K562 (cell line): ENCODE measurements around the gene SLX4IP. TPM values are rescaled to one million over a fixed set of nuclear protein-coding genes. Genes with fewer than 3 reads are reported as not detected.

Experiments
- ATAC-seq: fragments of 200-7000 bp; cut with Tn5 transposase; 3 replicates; pipeline ENCODE4 v1.9.1; 2020; ENCODE audit warnings: moderate library complexity
- BruUV-seq: library from RNA; stranded (reverse); fragments of 400-500 nt; replicated peaks from 2 replicates; lab custom pipeline; 2021; lab: Mats Ljungman, UMichigan
- CTCF ChIA-PET: fragments of 300-600 bp; formaldehyde crosslinking; extraction: SDS; loops from one replicate; lab custom pipeline; 2021; ENCODE audit warnings: low intra/inter-chr PET ratio; lab: Yijun Ruan, JAX
- POLR2A ChIA-PET: fragments of 300-600, 350-650 bp; sonication (Branson Sonifier 250); formaldehyde crosslinking; extraction: SDS; loops from one replicate; lab custom pipeline; 2021; ENCODE audit warnings: antibody characterized with exemption, inconsistent platforms; lab: Yijun Ruan, JAX
- DNase-seq, 4 experiments: peaks; one replicate each; pipeline versions ENCODE4 v3.0.0 to v3.0.0-alpha.2; 2011 to 2018; ENCODE audit warnings: low spot score in 3 of 4, mixed read lengths in 3 of 4; ENCODE audit errors: extremely low read depth in 1 of 4
- FAIRE-seq: peaks from 2 replicates; lab custom pipeline; 2011; peaks lifted over from hg19 to GRCh38; lab: Jason Lieb, UNC
- H2AFZ ChIP-seq: 2 replicates; pipeline ENCODE4 v1.6.0; 2011; ENCODE audit warnings: low read depth, low read length, control low read depth, inconsistent platforms
- H3K27ac ChIP-seq: fragments of 200-600 bp; 3 replicates; pipeline ENCODE4 v1.8.0; 2011; ENCODE audit warnings: low read depth, mild to moderate bottlenecking, control low read depth, inconsistent platforms, low read length, moderate library complexity, mixed read lengths; ENCODE audit errors: extremely low read depth
- H3K27me3 ChIP-seq, 2 experiments: fragments of 300-600 bp in 1 of 2; 2 replicates in 1 of 2; 3 replicates in 1 of 2; pipeline versions ENCODE4 v1.6.0 to v1.8.0; 2011; ENCODE audit warnings: inconsistent platforms in 2 of 2, low read length in 2 of 2, mild to moderate bottlenecking in 1 of 2, mixed read lengths in 1 of 2, moderate library complexity in 1 of 2; ENCODE audit not compliant: control insufficient read depth in 2 of 2, insufficient read depth in 2 of 2
- H3K36me3 ChIP-seq: fragments of 300-600 bp; 3 replicates; pipeline ENCODE4 v1.8.0; 2011; ENCODE audit warnings: mild to moderate bottlenecking, low read length, inconsistent platforms; ENCODE audit not compliant: control insufficient read depth, insufficient read depth
- H3K4me1 ChIP-seq, 2 experiments: fragments of 200-600 bp in 1 of 2; replicated peaks in 1 of 2; 2 replicates in 1 of 2; 3 replicates in 1 of 2; pipeline versions ENCODE4 v1.5.1 to v1.8.0; 2011; ENCODE audit warnings: inconsistent platforms in 2 of 2, low read length in 2 of 2, mild to moderate bottlenecking in 1 of 2, mixed read lengths in 1 of 2, moderate library complexity in 1 of 2; ENCODE audit not compliant: control insufficient read depth in 2 of 2, insufficient read depth in 2 of 2
- H3K4me2 ChIP-seq: 2 replicates; pipeline ENCODE4 v1.6.1; 2011; ENCODE audit warnings: low read length, control low read depth, inconsistent platforms, mixed read lengths; ENCODE audit not compliant: insufficient read depth
- H3K4me3 ChIP-seq: fragments of 200-600 bp; sonication (generic), shearing (Covaris generic); 2 replicates; pipeline ENCODE4 v1.5.1; 2016; ENCODE audit warnings: control low read depth, inconsistent platforms
- H3K79me2 ChIP-seq: fragments of 200-600 bp; 3 replicates; pipeline ENCODE4 v1.8.0; 2011; ENCODE audit warnings: low read length, inconsistent platforms; ENCODE audit not compliant: control insufficient read depth, insufficient read depth
- H3K9ac ChIP-seq, 2 experiments: 2 replicates each; pipeline versions ENCODE4 v1.6.0 to v1.6.1; 2011; ENCODE audit warnings: low read depth in 2 of 2, low read length in 2 of 2, control low read depth in 1 of 2, inconsistent platforms in 1 of 2, mild to moderate bottlenecking in 1 of 2, mixed read lengths in 1 of 2; ENCODE audit not compliant: insufficient read depth in 1 of 2
- H3K9me1 ChIP-seq: one replicate; pipeline ENCODE4 v1.6.0; 2011; ENCODE audit warnings: inconsistent platforms, mild to moderate bottlenecking, low read length, moderate library complexity; ENCODE audit not compliant: control insufficient read depth, insufficient read depth
- H3K9me3 ChIP-seq: replicated peaks from 2 replicates; pipeline ENCODE4 v1.5.1; 2011; ENCODE audit warnings: low read depth, low read length, inconsistent platforms; ENCODE audit not compliant: control insufficient read depth, insufficient read depth
- H4K20me1 ChIP-seq: replicated peaks from 2 replicates; pipeline ENCODE4 v1.6.1; 2011; ENCODE audit warnings: low read length, inconsistent platforms, mixed read lengths; ENCODE audit not compliant: control insufficient read depth, insufficient read depth
- CEBPG ChIP-seq, 3 experiments: fragments of 200-800 bp in 1 of 3; sonication (Bioruptor generic) in 1 of 3; sonication (generic) in 1 of 3; formaldehyde crosslinking in 1 of 3; IDR thresholded peaks in 2 of 3; conservative IDR thresholded peaks in 1 of 3; 2 replicates each; pipeline versions ENCODE4 v1.6.1 to v1.8.0; 2016 to 2022; ENCODE audit warnings: missing compliant biosample characterization in 2 of 3, missing genetic modification characterization in 2 of 3, mild to moderate bottlenecking in 1 of 3, missing genetic modification reagents in 1 of 3
- ETV6 ChIP-seq, 3 experiments: fragments of 150-350 bp in 1 of 3; sonication (generic) in 1 of 3; formaldehyde crosslinking in 1 of 3; IDR thresholded peaks; 2 replicates each; pipeline versions ENCODE4 v1.6.1 to v1.8.0; 2014 to 2022; ENCODE audit warnings: borderline replicate concordance in 2 of 3, low read depth in 2 of 3, antibody characterized with exemption in 1 of 3, low read length in 1 of 3, mild to moderate bottlenecking in 1 of 3, missing genetic modification reagents in 1 of 3
- HNRNPLL ChIP-seq: fragments of 200-400 bp; formaldehyde crosslinking; IDR thresholded peaks from 2 replicates; pipeline ENCODE4 v1.6.1; 2017; ENCODE audit warnings: low read length, low read depth, mild to moderate bottlenecking; ENCODE audit not compliant: poor library complexity, severe bottlenecking
- JUN ChIP-seq, 2 experiments: sonication (generic) in 1 of 2; formaldehyde crosslinking in 1 of 2; IDR thresholded peaks; 2 replicates each; pipeline versions ENCODE4 v1.6.1 to v1.8.0; 2012 to 2022; ENCODE audit warnings: borderline replicate concordance in 2 of 2, mild to moderate bottlenecking in 2 of 2, improper control_type of control experiment in 1 of 2, low read depth in 1 of 2, low read length in 1 of 2, missing genetic modification reagents in 1 of 2
- NR3C1 ChIP-seq: sonication (generic); formaldehyde crosslinking; IDR thresholded peaks from 2 replicates; pipeline ENCODE4 v1.8.1; 2022; ENCODE audit warnings: missing genetic modification reagents
- SMAD1 ChIP-seq: fragments of 150-350 bp; IDR thresholded peaks from 2 replicates; pipeline ENCODE4 v1.6.1; 2014; ENCODE audit warnings: low read length, low read depth; ENCODE audit not compliant: partially characterized antibody
- SRSF7 ChIP-seq: fragments of 200-400 bp; formaldehyde crosslinking; optimal IDR thresholded peaks from 2 replicates; pipeline ENCODE3; 2017; ENCODE audit warnings: mild to moderate bottlenecking, low read depth, low read length
- STAT6 ChIP-seq: sonication (generic); formaldehyde crosslinking; IDR thresholded peaks from 2 replicates; pipeline ENCODE4 v1.8.1; 2023; ENCODE audit warnings: mild to moderate bottlenecking, missing genetic modification reagents
- TAF7 ChIP-seq: fragments of 450-650 bp; IDR thresholded peaks from 2 replicates; pipeline ENCODE4 v1.6.1; 2016; ENCODE audit warnings: missing genetic modification characterization, missing compliant biosample characterization
- TEAD4 ChIP-seq, 2 experiments: sonication (generic) in 1 of 2; formaldehyde crosslinking in 1 of 2; IDR thresholded peaks; 2 replicates each; pipeline versions ENCODE4 v1.6.1 to v1.8.0; 2012 to 2022; ENCODE audit warnings: borderline replicate concordance in 1 of 2, inconsistent platforms in 1 of 2, low read length in 1 of 2, mild to moderate bottlenecking in 1 of 2, missing genetic modification reagents in 1 of 2
- THRAP3 ChIP-seq: fragments of 450-650 bp; IDR thresholded peaks from 2 replicates; pipeline ENCODE4 v1.6.1; 2016; ENCODE audit warnings: mild to moderate bottlenecking, inconsistent platforms, borderline replicate concordance
- WGBS: fragments of 100-300 bp; shearing (Covaris generic); methylation state at CpG from one replicate; pipeline ENCODE4 v1.1.6; 2016; ENCODE audit warnings: low coverage, mixed read lengths; ENCODE audit not compliant: insufficient coverage; ENCODE audit errors: missing lambda C conversion rate; 5-methylcytosine and 5-hydroxymethylcytosine counted together
- in situ Hi-C: fragments of 300-500 bp; cut with MboI; formaldehyde crosslinking; loops from 4 replicates; pipeline ENCODE4 v1.15.0; 2018; ENCODE audit warnings: inconsistent platforms, mixed read lengths
- intact Hi-C: fragments of 100-400 bp; cut with micrococcal nuclease; formaldehyde crosslinking; loops from 2 replicates; pipeline ENCODE4 v1.14.2; 2022
- polyA plus RNA-seq, 8 experiments: library from polyadenylated mRNA; depleted of rRNA in 4 of 8; stranded (reverse) in 5 of 8; unstranded in 3 of 8; fragments of >200 nt; fragmentation: Nextera tagmentation in 2 of 8; fragmentation: Illumina TruSeq in 1 of 8; extraction: Ambion mirVana in 2 of 8; extraction: Trizol in 1 of 8; gene quantifications; 2 replicates each; pipeline versions ENCODE4 v1.2.1 to v1.2.3, GENCODE V29; 2011 to 2014; ENCODE audit warnings: inconsistent platforms in 1 of 8, missing spikeins in 1 of 8
- total RNA-seq, 7 experiments: library from RNA; depleted of rRNA in 6 of 7; stranded (reverse); fragments of >200 nt in 6 of 7; fragmentation: Illumina TruSeq in 2 of 7; extraction: Trizol in 2 of 7; gene quantifications; 2 replicates each; pipeline versions ENCODE4 v1.2.1 to v1.2.3, GENCODE V29; 2011 to 2021; ENCODE audit warnings: low replicate concordance in 1 of 7

The SLX4IP gene
- total and polyA plus RNA-seq, 9 of the 15 experiments (the other 6 are each of a cell fraction or from before 2014, with no cell fraction given) = 1.5 to 5.9 (median 3.5) TPM

- Histone ChIP-seq H3K9me1 (no peaks in the 10 kb centered on the region), H3K9me3 (no peaks in the 10 kb centered on the region), H2AFZ (no peak overlapping the region), H3K4me3 (no peak overlapping the region), H3K27ac (no peak overlapping the region), H3K9ac (no peak overlapping the region), H3K79me2 (peaks cover 19% of the 10 kb centered on the region), H3K4me2 (no peak overlapping the region), H3K36me3 (no peaks in the 10 kb centered on the region), H4K20me1 (no peaks in the 10 kb centered on the region), H3K27me3 (no peaks in the 10 kb centered on the region), H3K4me1 (peaks cover 0 to 6% of the 10 kb centered on the region in 2 experiments; a peak in 3 of 5 replicates)
- no peak for DNase-seq
- ChIA-PET CTCF (no interaction called here), POLR2A (interaction anchor here (1.1 kb wide), 2 partner anchors 9 to 10 kb away, joined by 3 read pairs; partner anchors contain the start of genes MKKS and SLX4IP)
- BruUV-seq = no TSS peak
- no peak for FAIRE-seq
- intact Hi-C loops = no loop called here
- in situ Hi-C loops = no loop called here
- WGBS = 15% methylated on average over 1 of the region's 2 CpGs
- no peak for TF ChIP-seq TAF7
- ATAC-seq = no peak
Measured at GRCh38 chr20:10443936-10444335, 8.8 kb downstream of the SLX4IP start.

DNA sequence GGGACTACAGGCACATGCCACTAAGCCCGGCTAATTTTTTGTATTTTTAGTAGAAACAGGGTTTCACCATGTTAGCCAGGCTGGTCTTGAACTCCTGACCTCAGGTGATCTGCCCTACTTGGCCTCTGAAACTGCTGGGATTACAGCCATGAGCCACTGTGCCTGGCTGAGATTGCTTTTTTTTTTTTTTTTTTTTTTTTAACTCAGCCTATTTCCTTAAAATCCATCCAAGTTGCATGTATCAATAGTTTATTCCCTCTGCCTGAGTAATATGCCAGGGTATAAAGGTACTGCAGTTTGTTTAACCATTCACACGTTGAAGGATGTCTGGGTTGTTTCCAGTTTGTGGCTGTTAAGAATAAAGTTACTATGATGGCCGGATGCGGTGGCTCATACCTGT lies 10.7 kb downstream of the SLX4IP start:
- Histone ChIP-seq H3K4me2 (no peak overlapping the region), H3K36me3 (no peaks in the 10 kb centered on the region), H3K9me1 (no peaks in the 10 kb centered on the region), H3K9ac (no peak overlapping the region), H2AFZ (no peak overlapping the region), H4K20me1 (no peaks in the 10 kb centered on the region), H3K4me1 (peaks cover 0 to 12% of the 10 kb centered on the region in 2 experiments; a peak in 3 of 5 replicates), H3K4me3 (no peak overlapping the region), H3K79me2 (peaks cover 22% of the 10 kb centered on the region), H3K9me3 (no peaks in the 10 kb centered on the region), H3K27me3 (no peaks in the 10 kb centered on the region), H3K27ac (no peak overlapping the region)
- intact Hi-C loops = no loop called here
- CTCF ChIA-PET = no interaction called here
- POLR2A ChIA-PET = no interaction called here
- DNase-seq (no peak), FAIRE-seq (no peak), ATAC-seq (no peak)
- in situ Hi-C loops = no loop called here
- 94% methylated on average over 4 of the region's 4 CpGs for WGBS
- BruUV-seq = no TSS peak
- TF ChIP-seq THRAP3 (no peak), JUN (IDR thresholded peaks at IDR 0.05; ENCODE audit: borderline replicate concordance, low read depth, low read length) (no peak), JUN (CRISPR knock-in tag; IDR thresholded peaks at IDR 0.05; ENCODE audit: borderline replicate concordance) (no peak), SRSF7 (no peak), STAT6 (CRISPR knock-in tag) (no peak), HNRNPLL (no peak), SMAD1 (no peak), NR3C1 (CRISPR knock-in tag) (no peak), TEAD4 (IDR thresholded peaks at IDR 0.05; ENCODE audit: low read length) (no peak), TEAD4 (CRISPR knock-in tag; IDR thresholded peaks at IDR 0.05; ENCODE audit: borderline replicate concordance) (no peak), CEBPG (CRISPR knock-in tag; IDR thresholded peaks at IDR 0.05) (no peak), CEBPG (tag; conservative IDR thresholded peaks at IDR 0.05 in 1 of 2, IDR thresholded peaks at IDR 0.05 in 1 of 2) (no peak), ETV6 (IDR thresholded peaks at IDR 0.05; ENCODE audit: borderline replicate concordance in 1 of 2, low read depth in 2 of 2, low read length in 1 of 2) (no peak), ETV6 (CRISPR knock-in tag; IDR thresholded peaks at IDR 0.05; ENCODE audit: borderline replicate concordance) (no peak)
